Activated T-helper 2 cell treated with anti-CD3 and anti-CD28 coated beads, Interferon-gamma antibody, Interleukin-2, Interleukin-4, amounts not matched to agents 10 μg/mL and 5 μg/mL and 100 μg/mL, durations not matched to agents 14 hours and 24 hours and 36 hours (primary cell): ENCODE results near the gene SPATA1. TPM values are rescaled to one million over a fixed set of nuclear protein-coding genes. Genes with fewer than 3 reads are reported as not detected.
"Not testable (repeated sequence)": the region's sequence is repeated elsewhere in the genome, so short reads cannot be mapped to it uniquely, and the experiment has no call there.

Experiments used
- DNase-seq: peaks from one replicate; pipeline ENCODE4 v3.0.0; 2021; ENCODE audit warnings: low spot score
- H3K27ac Mint-ChIP-seq: one replicate; pipeline ENCODE4 v1.8.0; 2021; ENCODE audit warnings: mixed read lengths
- H3K27me3 Mint-ChIP-seq: one replicate; pipeline ENCODE4 v1.8.0; 2021; ENCODE audit warnings: low read depth, mixed read lengths
- H3K36me3 Mint-ChIP-seq: one replicate; pipeline ENCODE4 v1.8.0; 2021; ENCODE audit warnings: low read depth, mixed read lengths
- H3K4me1 Mint-ChIP-seq: one replicate; pipeline ENCODE4 v1.8.0; 2021; ENCODE audit warnings: low read depth, mixed read lengths
- H3K4me3 Mint-ChIP-seq: one replicate; pipeline ENCODE4 v1.8.0; 2021; ENCODE audit warnings: low read depth, mild to moderate bottlenecking, moderate library complexity, mixed read lengths
- H3K9me3 Mint-ChIP-seq: one replicate; pipeline ENCODE4 v1.8.0; 2021; ENCODE audit warnings: mixed read lengths
- intact Hi-C: fragments of 100-400 bp; cut with micrococcal nuclease; formaldehyde crosslinking; loops from one replicate; pipeline ENCODE4 v1.15.1; 2023
- total RNA-seq: library from RNA; stranded (reverse); gene quantifications from 2 replicates; pipeline ENCODE4 v1.2.3, GENCODE V29; 2022

The SPATA1 gene
- total RNA-seq, 1 donor from 2014 or later, result 1.4 TPM

DNA sequence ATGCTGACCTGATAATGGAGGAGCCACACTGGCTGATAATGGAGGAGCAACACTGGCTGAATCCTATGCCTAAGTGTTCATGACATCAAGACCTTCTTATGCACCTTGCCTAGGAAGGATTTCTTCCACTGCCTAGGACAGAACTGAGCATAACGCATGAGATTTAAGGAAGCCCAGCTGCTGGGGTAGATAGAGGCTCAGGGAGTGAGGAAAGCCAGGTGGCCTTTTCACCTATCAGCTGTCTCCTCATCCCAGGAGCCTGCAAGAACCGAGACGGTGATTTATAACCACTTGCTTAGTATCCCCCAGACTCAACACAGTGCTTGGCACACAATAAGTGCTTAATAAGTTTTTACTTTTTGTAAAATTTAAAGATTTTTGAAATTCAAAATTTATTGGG, 75.5 kb downstream of the SPATA1 start:
- Mint-ChIP-seq H3K36me3 (no peaks in the 10 kb centered on the region), H3K4me3 (no peak overlapping the region), H3K27me3 (no peaks in the 10 kb centered on the region), H3K4me1 (peaks cover 2% of the 10 kb centered on the region), H3K9me3 (peaks cover 6% of the 10 kb centered on the region), H3K27ac (no peak overlapping the region)
- intact Hi-C loops, result no loop called here
- no peak for DNase-seq

DNA sequence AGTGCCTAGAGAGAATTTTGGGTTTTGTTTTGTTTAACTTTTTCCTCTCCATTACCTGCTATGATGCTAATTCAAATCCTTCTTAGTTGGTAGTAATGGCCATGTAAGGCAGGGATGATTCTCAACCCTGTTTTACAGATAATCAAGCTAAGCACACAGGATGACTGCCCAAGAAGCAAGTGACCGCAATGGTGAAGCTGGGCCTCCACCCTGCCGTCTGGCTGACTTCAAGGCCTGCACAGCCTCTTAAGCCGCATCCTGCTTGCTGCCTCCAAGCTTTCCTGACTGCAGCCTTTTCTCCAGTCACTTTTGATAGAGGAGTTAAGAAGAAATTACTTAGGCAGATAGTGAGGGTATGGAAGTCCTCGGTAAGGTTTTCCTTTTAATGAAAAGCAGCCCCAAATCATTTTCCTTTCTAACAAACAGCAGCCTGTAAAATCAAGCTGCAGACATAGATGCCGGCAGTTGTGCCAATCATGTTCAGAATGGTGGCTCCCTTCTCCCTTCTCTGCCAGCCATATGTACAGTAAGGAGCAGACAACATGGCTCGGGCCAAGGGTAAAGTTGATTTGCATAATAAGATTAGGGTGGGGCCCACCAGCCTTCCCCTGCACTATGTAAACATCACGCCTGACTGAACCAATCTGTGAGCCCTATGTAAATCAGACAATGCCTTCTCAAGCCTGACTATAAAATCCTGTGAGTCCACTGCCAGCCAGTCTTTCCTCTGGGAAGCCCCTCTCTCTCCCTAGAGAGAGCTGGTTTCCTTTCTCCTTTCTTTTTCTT, 76.8 kb downstream of the SPATA1 start:
- H3K9me3 Mint-ChIP-seq, result peaks cover 6% of the 10 kb centered on the region
- DNase-seq, result no peak
- no peak overlapping the region for H3K27ac Mint-ChIP-seq
- intact Hi-C loops, result no loop called here
- no peaks in the 10 kb centered on the region for H3K4me1 Mint-ChIP-seq
- H3K36me3 Mint-ChIP-seq, result no peaks in the 10 kb centered on the region
- H3K27me3 Mint-ChIP-seq, result no peaks in the 10 kb centered on the region
- no peak overlapping the region for H3K4me3 Mint-ChIP-seq

DNA sequence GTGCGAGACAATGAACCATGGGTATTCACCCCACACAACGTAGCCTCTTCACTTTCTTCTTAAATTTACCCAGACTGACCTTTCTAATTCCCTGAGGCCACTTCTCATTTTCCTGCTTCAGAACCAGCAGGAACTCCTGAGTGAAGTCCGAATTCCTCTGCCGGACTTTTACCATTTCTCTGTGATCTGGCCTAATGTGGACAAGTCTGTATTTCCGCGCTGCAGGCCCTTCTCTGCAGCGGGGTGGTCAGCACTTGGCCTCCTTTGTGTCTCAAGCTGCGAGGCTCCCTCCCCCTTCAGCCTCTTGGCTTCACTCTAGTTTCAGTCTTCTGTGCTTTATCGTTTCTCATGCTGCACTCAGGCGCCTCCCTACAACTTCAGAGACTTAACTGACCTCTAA, 77.5 kb downstream of the SPATA1 start:
- intact Hi-C loops, result no loop called here
- Mint-ChIP-seq H3K4me1 (no peaks in the 10 kb centered on the region), H3K36me3 (no peaks in the 10 kb centered on the region), H3K4me3 (no peak overlapping the region), H3K9me3 (peaks cover 6% of the 10 kb centered on the region), H3K27me3 (no peaks in the 10 kb centered on the region), H3K27ac (no peak overlapping the region)
- DNase-seq, result no peak

DNA sequence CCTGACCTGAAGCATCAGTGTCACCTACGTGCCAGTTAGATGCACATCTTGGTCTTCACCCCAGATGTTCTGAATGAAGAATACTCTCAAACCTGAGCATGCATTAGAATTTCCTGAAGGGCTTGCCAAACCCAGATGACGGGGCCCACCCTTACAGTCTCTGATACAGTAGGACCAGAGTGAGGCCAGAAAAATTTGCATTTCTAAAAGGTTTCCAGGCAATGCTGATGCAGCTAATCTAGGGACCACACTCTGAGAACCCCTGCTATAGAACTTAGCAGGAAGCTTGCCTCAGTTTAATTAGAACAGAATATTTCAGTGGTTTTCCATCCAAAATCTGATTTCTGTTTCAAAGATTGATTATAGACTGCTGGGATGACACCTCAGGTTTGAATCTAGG, 77.9 kb downstream of the SPATA1 start:
- Mint-ChIP-seq H3K27me3 (no peaks in the 10 kb centered on the region), H3K4me1 (no peaks in the 10 kb centered on the region), H3K9me3 (peaks cover 6% of the 10 kb centered on the region), H3K4me3 (no peak overlapping the region), H3K36me3 (no peaks in the 10 kb centered on the region), H3K27ac (no peak overlapping the region)
- intact Hi-C loops, result no loop called here
- no peak for DNase-seq

DNA sequence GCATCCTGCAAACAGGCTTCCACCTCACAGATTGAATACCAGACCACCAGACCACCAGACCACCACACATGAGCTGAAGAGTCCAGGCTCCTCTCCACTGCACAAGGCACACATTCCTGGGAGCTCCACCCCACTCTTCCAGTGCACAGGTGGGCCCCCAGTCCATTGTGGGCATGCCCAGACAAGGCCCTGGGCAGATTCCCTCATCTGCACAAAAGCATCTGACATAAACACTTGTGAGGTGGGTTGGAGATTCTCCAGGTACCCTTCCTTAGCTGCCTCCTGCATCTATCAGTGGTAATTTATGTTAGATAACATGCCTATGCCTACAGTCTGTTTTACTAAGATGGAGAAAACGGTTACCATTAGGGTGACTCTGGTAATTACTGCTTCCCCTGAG, 79.6 kb downstream of the SPATA1 start:
- no peaks in the 10 kb centered on the region for H3K4me1 Mint-ChIP-seq
- H3K9me3 Mint-ChIP-seq, result peaks cover 19% of the 10 kb centered on the region
- no peaks in the 10 kb centered on the region for H3K27me3 Mint-ChIP-seq
- intact Hi-C loops, result no loop called here
- DNase-seq, result no peak
- H3K27ac Mint-ChIP-seq, result no peak overlapping the region
- no peaks in the 10 kb centered on the region for H3K36me3 Mint-ChIP-seq
- H3K4me3 Mint-ChIP-seq, result no peak overlapping the region

DNA sequence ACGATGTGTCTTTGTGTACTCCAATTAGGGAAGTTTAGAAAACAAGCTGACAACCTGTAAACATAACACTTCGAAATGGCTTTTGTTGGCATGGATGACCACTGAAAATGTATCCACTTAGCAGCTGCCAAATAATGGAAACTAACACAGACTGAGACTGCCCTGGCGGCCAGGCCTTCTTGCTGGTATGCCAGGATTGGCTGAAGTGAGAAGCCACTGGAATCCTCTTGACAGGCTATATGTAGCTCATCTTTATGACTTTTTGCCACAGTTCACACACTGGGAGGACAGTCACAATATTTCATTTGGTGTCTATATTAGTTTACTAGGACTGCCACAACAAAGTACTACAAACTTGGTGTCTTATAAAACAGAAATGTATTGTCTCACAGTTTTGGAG, 80.9 kb downstream of the SPATA1 start:
- H3K4me3 Mint-ChIP-seq, result no peak overlapping the region
- H3K36me3 Mint-ChIP-seq, result no peaks in the 10 kb centered on the region
- no peaks in the 10 kb centered on the region for H3K27me3 Mint-ChIP-seq
- intact Hi-C loops, result no loop called here
- no peak overlapping the region for H3K27ac Mint-ChIP-seq
- DNase-seq, result no peak
- H3K4me1 Mint-ChIP-seq, result no peaks in the 10 kb centered on the region
- H3K9me3 Mint-ChIP-seq, result peaks cover 23% of the 10 kb centered on the region

DNA sequence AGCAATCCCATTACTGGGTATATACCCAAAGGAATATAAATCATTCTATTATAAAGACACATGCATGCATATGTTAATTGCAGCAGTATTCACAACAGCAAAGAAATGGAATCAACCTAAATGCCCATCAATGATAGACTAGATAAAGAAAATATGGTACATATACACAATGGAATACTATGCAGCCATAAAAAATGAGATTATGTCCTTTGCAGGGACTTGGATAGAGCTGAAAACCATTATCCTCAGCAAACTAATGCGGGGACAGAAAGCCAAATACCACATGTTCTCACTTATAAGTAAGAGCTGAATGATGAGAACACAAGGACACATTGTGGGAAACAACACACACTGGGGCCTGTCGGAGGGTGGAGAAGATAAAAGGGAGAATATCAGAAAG, 88.8 kb downstream of the SPATA1 start:
- Mint-ChIP-seq H3K9me3 (peaks cover 28% of the 10 kb centered on the region), H3K4me1 (peaks cover 22% of the 10 kb centered on the region)
- H3K4me3 Mint-ChIP-seq, H3K27ac Mint-ChIP-seq, intact Hi-C loops, H3K27me3 Mint-ChIP-seq, H3K36me3 Mint-ChIP-seq, DNase-seq: not testable (repeated sequence)

DNA sequence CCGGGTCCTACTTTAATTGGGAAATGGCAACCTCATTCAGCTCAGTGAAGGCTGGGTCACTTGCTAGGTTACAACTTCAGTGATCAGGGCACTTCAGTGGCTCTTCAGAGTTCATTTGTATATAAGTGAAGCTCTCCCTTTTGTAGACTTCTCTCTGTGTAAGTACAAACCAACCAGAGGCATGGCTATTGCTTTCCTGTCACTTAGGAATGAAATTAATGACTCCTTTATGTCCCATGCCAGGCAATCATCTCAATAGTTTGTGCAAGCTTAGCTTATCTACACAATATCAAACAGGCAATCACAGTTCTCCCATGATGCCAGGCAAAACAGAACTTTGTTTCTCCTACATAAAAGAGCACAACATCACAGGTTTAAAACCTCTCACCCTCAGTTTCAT, 90.8 kb downstream of the SPATA1 start:
- intact Hi-C loops, result no loop called here
- no peaks in the 10 kb centered on the region for H3K36me3 Mint-ChIP-seq
- H3K9me3 Mint-ChIP-seq, result peaks cover 18% of the 10 kb centered on the region
- no peak for DNase-seq
- no peak overlapping the region for H3K4me3 Mint-ChIP-seq
- H3K27me3 Mint-ChIP-seq, result no peaks in the 10 kb centered on the region
- H3K27ac Mint-ChIP-seq, result no peak overlapping the region
- peaks cover 25% of the 10 kb centered on the region for H3K4me1 Mint-ChIP-seq

DNA sequence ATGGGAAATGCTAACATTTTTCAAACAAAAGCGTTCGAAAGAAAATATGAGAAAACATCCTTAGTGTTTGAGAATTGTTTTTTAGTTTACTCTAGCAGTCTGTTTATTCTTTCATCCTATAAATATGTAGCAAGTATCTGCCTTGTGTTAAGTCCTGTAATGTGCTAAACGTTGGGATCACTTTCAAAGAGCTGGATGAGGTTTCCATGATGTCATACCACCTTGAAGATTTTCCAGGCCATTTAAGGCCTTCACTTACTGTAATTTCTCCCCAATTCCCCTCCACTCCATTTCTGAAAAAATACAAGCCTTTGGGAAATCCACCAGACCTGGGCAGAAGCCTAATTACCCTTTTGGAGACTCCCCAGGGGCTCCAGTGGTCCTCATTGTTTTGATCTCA, 92.2 kb downstream of the SPATA1 start:
- intact Hi-C loops, result no loop called here
- Mint-ChIP-seq H3K4me1 (peaks cover 25% of the 10 kb centered on the region), H3K27me3 (no peaks in the 10 kb centered on the region), H3K36me3 (no peaks in the 10 kb centered on the region), H3K9me3 (peaks cover 18% of the 10 kb centered on the region), H3K27ac (no peak overlapping the region), H3K4me3 (no peak overlapping the region)
- no peak for DNase-seq

DNA sequence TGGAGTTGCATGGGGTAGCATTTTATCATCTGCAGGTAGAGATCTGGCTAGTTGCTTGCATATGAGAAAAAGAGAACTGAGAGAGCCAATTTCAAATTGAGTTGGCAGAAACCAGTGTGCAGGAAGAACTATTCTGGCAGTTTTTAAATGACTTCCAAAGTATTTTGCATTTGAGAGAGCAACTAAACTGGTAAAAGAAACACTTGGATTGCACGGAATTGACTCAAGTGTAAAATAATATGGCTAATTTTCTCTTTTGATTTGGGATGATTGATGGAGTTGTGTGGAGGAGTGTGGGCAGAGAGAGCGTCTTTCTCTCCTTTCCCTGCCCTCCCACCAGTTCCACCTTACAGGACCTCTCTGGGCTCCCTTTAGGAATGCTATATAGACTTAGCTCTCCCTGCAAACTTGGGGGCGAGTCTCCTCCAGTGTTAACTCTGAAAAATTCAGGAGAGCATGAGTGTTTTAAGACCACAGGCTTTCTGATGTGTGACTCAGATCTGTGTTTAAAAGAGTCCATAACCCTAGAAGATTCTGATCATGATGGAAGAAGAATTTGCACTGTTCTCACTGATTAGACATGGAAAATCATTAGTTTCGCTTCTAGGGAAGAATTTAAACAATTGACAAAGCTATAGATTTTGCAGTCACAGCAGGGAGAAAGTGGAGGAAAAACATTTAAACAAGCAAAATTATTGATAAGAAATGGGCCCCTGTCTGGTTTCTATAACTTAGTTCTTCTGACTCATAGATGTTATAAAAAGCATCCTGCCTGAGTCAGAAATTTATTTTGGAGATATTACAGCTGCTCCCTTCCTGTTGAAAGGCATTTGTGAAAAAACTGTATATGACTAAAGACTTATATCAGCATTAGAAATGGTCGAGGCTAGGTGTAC, 92.9 kb downstream of the SPATA1 start:
- intact Hi-C loops, result loop anchor here (1.0 kb wide), 3 partner anchors 20 to 93 kb away; partner anchors contain the start of genes GNG5 and SPATA1

DNA sequence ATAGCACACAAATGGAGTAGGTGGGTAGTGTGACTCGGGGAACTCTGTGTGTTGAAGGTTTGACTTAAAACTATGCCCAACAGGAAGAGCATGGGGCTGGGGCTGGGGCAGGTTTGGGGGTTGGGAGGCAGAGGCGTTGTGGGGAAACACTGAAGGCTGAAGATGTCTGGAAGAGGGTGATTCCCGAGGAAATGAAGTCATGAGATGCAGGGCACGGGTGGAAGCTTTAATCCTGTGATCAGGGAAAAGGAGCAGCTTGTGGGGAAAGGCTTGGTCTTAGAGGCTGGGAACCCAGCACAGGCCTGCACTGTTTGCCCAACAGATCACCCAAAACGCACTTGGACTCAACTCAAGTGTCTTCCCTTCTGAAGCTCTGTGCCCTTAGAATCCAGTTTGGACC, 94.6 kb downstream of the SPATA1 start:
- no peak overlapping the region for H3K4me3 Mint-ChIP-seq
- peaks cover 25% of the 10 kb centered on the region for H3K4me1 Mint-ChIP-seq
- H3K27ac Mint-ChIP-seq, result no peak overlapping the region
- DNase-seq, result no peak
- no peaks in the 10 kb centered on the region for H3K27me3 Mint-ChIP-seq
- peaks cover 24% of the 10 kb centered on the region for H3K9me3 Mint-ChIP-seq
- H3K36me3 Mint-ChIP-seq, result peaks cover 4% of the 10 kb centered on the region
- intact Hi-C loops, result no loop called here

More for the DNA sequence above, 92.9 kb downstream of the SPATA1 start:
- H3K4me1 Mint-ChIP-seq, result peaks cover 25% of the 10 kb centered on the region
- H3K27ac Mint-ChIP-seq, result peak overlapping the region; percentile 80
- H3K4me3 Mint-ChIP-seq, result no peak overlapping the region
- H3K27me3 Mint-ChIP-seq, result no peaks in the 10 kb centered on the region
- no peaks in the 10 kb centered on the region for H3K36me3 Mint-ChIP-seq
- peaks cover 13% of the 10 kb centered on the region for H3K9me3 Mint-ChIP-seq
- no peak for DNase-seq

DNA sequence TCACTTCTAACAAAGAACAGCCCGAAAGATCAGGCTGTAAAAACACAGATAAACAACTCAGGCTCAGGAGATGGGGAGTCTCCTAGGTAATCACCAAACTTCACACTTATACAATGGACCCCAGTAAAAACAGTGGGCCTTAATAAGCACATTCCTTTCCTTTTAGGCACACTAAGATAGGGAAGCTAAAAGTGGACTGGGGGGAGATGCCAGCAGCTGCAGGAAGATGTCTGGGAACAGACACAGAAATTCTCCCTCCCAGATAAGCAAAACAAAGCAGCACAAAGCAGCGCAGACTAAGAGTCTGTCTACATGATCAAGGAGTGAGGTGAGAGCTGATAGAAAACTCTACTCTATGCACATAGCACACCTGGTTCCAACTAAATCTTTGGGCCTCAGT, 97.0 kb downstream of the SPATA1 start:
- Mint-ChIP-seq H3K27me3 (no peaks in the 10 kb centered on the region), H3K4me1 (peaks cover 20% of the 10 kb centered on the region), H3K9me3 (peaks cover 34% of the 10 kb centered on the region), H3K36me3 (peaks cover 8% of the 10 kb centered on the region), H3K4me3 (no peak overlapping the region), H3K27ac (no peak overlapping the region)
- DNase-seq, result no peak
- intact Hi-C loops, result no loop called here
